Psoas muscle (tissue), 8 donors: Measurements from ENCODE around the gene USP49. TPM values are rescaled to one million over a fixed set of nuclear protein-coding genes. Genes with fewer than 3 reads are reported as not detected.

ENCODE experiments used
- ATAC-seq, 4 donors: fragments of 200-7000 bp; cut with Tn5 transposase; one replicate each; pipeline ENCODE4 v1.9.1; 2020; ENCODE audit warnings: moderate library complexity in 3 of 4, mild to moderate bottlenecking in 2 of 4
- DNase-seq, 2 donors: peaks; one replicate each; pipeline ENCODE4 v3.0.0-alpha.2; 2020
- H3K27ac ChIP-seq: fragments of 200-600 bp; one replicate; pipeline ENCODE4 v1.8.0; 2022
- H3K27me3 ChIP-seq, 3 donors: fragments of 200-600 bp in 1 of 3; one replicate each; pipeline versions ENCODE4 v1.6.1 to v1.8.0; 2013 to 2022; ENCODE audit warnings: low read length in 2 of 3, mild to moderate bottlenecking in 2 of 3, moderate library complexity in 1 of 3; ENCODE audit not compliant: insufficient read depth in 3 of 3
- H3K36me3 ChIP-seq, 2 donors: fragments of 200-600 bp in 1 of 2; one replicate each; pipeline versions ENCODE4 v1.6.1 to v1.8.0; 2013 to 2022; ENCODE audit warnings: low read depth in 1 of 2, mild to moderate bottlenecking in 1 of 2, moderate library complexity in 1 of 2; ENCODE audit not compliant: insufficient read depth in 1 of 2
- H3K4me1 ChIP-seq: fragments of 200-600 bp; one replicate; pipeline ENCODE4 v1.8.0; 2022
- H3K4me3 ChIP-seq: fragments of 200-600 bp; one replicate; pipeline ENCODE4 v1.8.0; 2022; ENCODE audit warnings: mild to moderate bottlenecking
- H3K9me3 ChIP-seq: fragments of 200-600 bp; one replicate; pipeline ENCODE4 v1.8.0; 2022
- WGBS, 3 donors: extraction: QIAGEN DNeasy Blood & Tissue Kit; methylation state at CpG; one replicate each; pipeline versions ENCODE4 v1.1.6 to v1.1.7; 2013; 5-methylcytosine and 5-hydroxymethylcytosine counted together
- intact Hi-C, 2 donors: fragments of 100-400 bp; cut with DNase I; formaldehyde crosslinking; loops; one replicate each; pipeline versions ENCODE4 v1.11.0 to v1.14.2; 2022
- polyA plus RNA-seq, 3 donors: library from polyadenylated mRNA; stranded (reverse); fragments of 200-250 nt; gene quantifications; one replicate each; pipeline ENCODE4 v1.2.3, GENCODE V29; 2013
- total RNA-seq, 4 donors: library from RNA; stranded (reverse); fragmentation: NEBNext Ultra II Directional in 2 of 4; extraction: Animal tissue kit (Norgen Biotek cat#: 25700) in 2 of 4; gene quantifications; one replicate each; pipeline versions ENCODE4 v1.2.1 to v1.2.4, GENCODE V29; 2021 to 2023
- TF ChIP-seq, protein P1 (sequence below): fragments of 200-600 bp; IDR thresholded peaks from one replicate; pipeline ENCODE4 v1.8.0; 2022; ENCODE audit warnings: antibody characterized with exemption
- donor health status: healthy with polysubstance abuse.
- donor health status: DM: no; HTN: no; CAD: no; lungs with moderate emphysema.
- donor health status: Bipolar disorder and iron deficiency.
- donor health status: healthy.
- donor health status: DM: yes; HTN: yes; CAD: no.
- donor health status: DM: no; HTN: no; CAD: no.
- donor health status: DM: no; HTN: no; CAD: no.
- donor health status: DM: yes; HTN: yes; CAD: no.

The USP49 gene
- total and polyA plus RNA-seq, 7 donors: 0.38 to 1.6 (median 0.84) TPM

- no peak overlapping the region for H3K27ac ChIP-seq
- ATAC-seq: no peak
- 67 to 75% (median 74%) methylated on average over 5 of the region's 5 CpGs for WGBS, 3 donors
These were observed 110.5 kb downstream of the USP49 start for GRCh38 chr6:41784581-41785171.

DNA sequence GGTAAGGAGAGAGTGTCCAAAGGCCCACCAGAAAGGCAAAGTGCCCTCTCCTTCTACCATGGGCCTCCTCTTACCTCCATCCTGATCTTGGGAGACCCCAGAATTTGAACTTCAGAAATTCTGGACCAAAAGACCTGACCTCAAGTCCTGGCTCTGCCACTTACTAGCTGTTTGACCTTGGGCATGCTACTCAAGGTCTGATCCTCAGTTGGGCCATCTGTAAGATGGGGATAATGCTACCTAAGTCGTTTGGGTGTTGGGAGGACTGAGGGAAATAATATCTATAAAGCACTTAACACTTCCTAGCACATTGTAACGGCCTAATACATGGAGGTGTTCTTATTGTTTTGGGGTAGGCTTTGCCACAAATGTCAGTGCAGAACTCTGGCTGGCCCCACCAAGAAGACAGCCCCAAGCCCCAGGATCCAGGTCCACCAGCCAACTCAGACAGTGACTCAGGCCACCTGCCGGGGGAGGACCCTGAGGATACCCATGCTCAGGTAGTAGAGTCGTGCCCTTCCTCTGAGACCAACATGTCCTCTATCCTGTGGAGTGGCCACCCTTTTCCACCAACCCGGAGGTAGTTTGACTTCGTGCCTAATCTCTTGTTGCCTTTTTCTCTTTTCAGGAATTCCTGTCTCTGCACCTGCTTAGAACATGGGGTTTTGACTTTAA is 111.9 kb downstream of the USP49 start:
- intact Hi-C loops: loop anchor here (5.0 to 10.0 kb wide), 2 partner anchors 112 to 259 kb away; partner anchors contain the start of gene USP49 (in 1 of the 2)

More at GRCh38 chr6:41784581-41785171, 110.5 kb downstream of the USP49 start:
- DNase-seq: no peak
- TF ChIP-seq, protein P1, sequence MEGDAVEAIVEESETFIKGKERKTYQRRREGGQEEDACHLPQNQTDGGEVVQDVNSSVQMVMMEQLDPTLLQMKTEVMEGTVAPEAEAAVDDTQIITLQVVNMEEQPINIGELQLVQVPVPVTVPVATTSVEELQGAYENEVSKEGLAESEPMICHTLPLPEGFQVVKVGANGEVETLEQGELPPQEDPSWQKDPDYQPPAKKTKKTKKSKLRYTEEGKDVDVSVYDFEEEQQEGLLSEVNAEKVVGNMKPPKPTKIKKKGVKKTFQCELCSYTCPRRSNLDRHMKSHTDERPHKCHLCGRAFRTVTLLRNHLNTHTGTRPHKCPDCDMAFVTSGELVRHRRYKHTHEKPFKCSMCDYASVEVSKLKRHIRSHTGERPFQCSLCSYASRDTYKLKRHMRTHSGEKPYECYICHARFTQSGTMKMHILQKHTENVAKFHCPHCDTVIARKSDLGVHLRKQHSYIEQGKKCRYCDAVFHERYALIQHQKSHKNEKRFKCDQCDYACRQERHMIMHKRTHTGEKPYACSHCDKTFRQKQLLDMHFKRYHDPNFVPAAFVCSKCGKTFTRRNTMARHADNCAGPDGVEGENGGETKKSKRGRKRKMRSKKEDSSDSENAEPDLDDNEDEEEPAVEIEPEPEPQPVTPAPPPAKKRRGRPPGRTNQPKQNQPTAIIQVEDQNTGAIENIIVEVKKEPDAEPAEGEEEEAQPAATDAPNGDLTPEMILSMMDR: no peak
- Histone ChIP-seq H3K9me3 (no peaks in the 10 kb centered on the region), H3K36me3 (peaks cover 3 to 10% of the 10 kb centered on the region in 2 donors), H3K4me1 (peaks cover 25% of the 10 kb centered on the region), H3K27me3 (no peaks in the 10 kb centered on the region), H3K4me3 (no peak overlapping the region)
- intact Hi-C loops: loop anchor here (5.0 to 10.0 kb wide), 2 partner anchors 110 to 258 kb away; partner anchors contain the start of gene USP49 (in 1 of the 2)

DNA sequence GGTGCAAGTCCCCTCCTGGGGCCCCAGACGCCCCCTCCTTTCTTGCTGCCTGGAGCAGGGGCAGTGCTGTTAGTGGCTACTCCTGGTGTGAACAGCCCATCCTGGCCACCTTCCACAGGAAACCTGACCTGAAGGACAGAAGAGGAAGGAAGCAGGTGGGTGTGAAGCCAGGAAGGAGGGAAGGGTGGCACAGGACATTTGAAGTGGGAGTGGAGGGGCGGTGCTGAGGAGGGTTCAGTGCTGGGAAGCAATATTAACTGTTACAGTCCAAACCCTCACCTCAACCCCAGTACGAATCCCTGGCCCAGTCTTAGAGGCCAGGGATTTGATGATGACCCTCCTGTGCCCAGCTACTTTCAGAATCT is 113.8 kb downstream of the USP49 start:
- intact Hi-C loops: loop anchor here (5.0 to 10.0 kb wide), 2 partner anchors 113 to 261 kb away; partner anchors contain the start of gene USP49 (in 1 of the 2)
- ATAC-seq: no peak
- H3K4me3 ChIP-seq: peak overlapping the region; percentile 91

More for the DNA sequence above, 111.9 kb downstream of the USP49 start:
- no peak for ATAC-seq
- Histone ChIP-seq H3K4me3 (no peak overlapping the region), H3K9me3 (no peaks in the 10 kb centered on the region), H3K27me3 (no peaks in the 10 kb centered on the region), H3K4me1 (peaks cover 18% of the 10 kb centered on the region), H3K27ac (no peak overlapping the region), H3K36me3 (no peaks in the 10 kb centered on the region)
- WGBS, 3 donors: 68 to 75% (median 71%) methylated on average over 6 of the region's 6 CpGs
- DNase-seq: no peak
- TF ChIP-seq, protein P1: no peak

GRCh38 chr6:41780551-41781365 is 114.4 kb downstream of the USP49 start, which contains the start of gene PRICKLE4:
TSS of gene PRICKLE4 (plus strand) at chr6:41780782. CDS start at chr6:41783474, 2,692 bp downstream.
- WGBS, 3 donors: 1% methylated on average over 28 to 36 of the region's 36 CpGs
- peaks cover 0 to 9% of the 10 kb centered on the region in 2 donors for H3K36me3 ChIP-seq
- H3K4me3 ChIP-seq: peak within 1 kb of the TSS; percentile 91
- intact Hi-C loops: loop anchor here (1.0 to 10.0 kb wide), 3 partner anchors 114 to 264 kb away; partner anchors contain the start of gene USP49 (in 1 of the 2)
- DNase-seq (peak; percentile 47 to 66), ATAC-seq (peak; percentile 9 to 60 (median 24))
- no peaks in the 10 kb centered on the region for H3K27me3 ChIP-seq
- H3K9me3 ChIP-seq: no peaks in the 10 kb centered on the region
- TF ChIP-seq, protein P1: no peak
- peak within 1 kb of the TSS; percentile 75 for H3K27ac ChIP-seq
- H3K4me1 ChIP-seq: peaks cover 13% of the 10 kb centered on the region

More for the DNA sequence above, 113.8 kb downstream of the USP49 start:
- Histone ChIP-seq H3K9me3 (no peaks in the 10 kb centered on the region), H3K4me1 (peaks cover 18% of the 10 kb centered on the region), H3K36me3 (peaks cover 0 to 5% of the 10 kb centered on the region in 2 donors), H3K27me3 (no peaks in the 10 kb centered on the region), H3K27ac (peak overlapping the region; percentile 75)
- 12 to 25% (median 14%) methylated on average over 3 of the region's 3 CpGs for WGBS, 3 donors
- no peak for DNase-seq
- TF ChIP-seq, protein P1: no peak
